Upper lobe of left lung (tissue), 6 donors: Measurements from ENCODE around the gene TSPYL4. TPM values are rescaled to one million over a fixed set of nuclear protein-coding genes. Genes with fewer than 3 reads are reported as not detected.
A peak's percentile ranks its signal among the peaks of the same experiment; 100 is the strongest.

Experiments
- ATAC-seq, 2 donors: fragments of 200-7000 bp; cut with Tn5 transposase; one replicate each; pipeline ENCODE4 v1.9.1; 2022; ENCODE audit warnings: mild to moderate bottlenecking in 2 of 2, moderate library complexity in 2 of 2; ENCODE audit not compliant: low FRiP score in 2 of 2
- DNase-seq, 2 donors: peaks; one replicate each; pipeline ENCODE4 v3.0.0-alpha.2; 2019 to 2020
- H3K27ac ChIP-seq, 4 donors: fragments of 200-600 bp; sonication (generic); one replicate each; pipeline ENCODE4 v1.5.1; 2016 to 2019
- H3K27me3 ChIP-seq, 4 donors: fragments of 200-600 bp; sonication (generic); one replicate each; pipeline ENCODE4 v1.5.1; 2017 to 2019
- H3K36me3 ChIP-seq, 4 donors: fragments of 200-600 bp; sonication (generic); one replicate each; pipeline ENCODE4 v1.5.1; 2016 to 2019
- H3K4me1 ChIP-seq, 4 donors: fragments of 200-600 bp; sonication (generic); one replicate each; pipeline ENCODE4 v1.5.1; 2018 to 2019
- H3K4me3 ChIP-seq, 4 donors: fragments of 200-600 bp; sonication (generic); one replicate each; pipeline ENCODE4 v1.5.1; 2017 to 2019; ENCODE audit warnings: mild to moderate bottlenecking in 2 of 4, moderate library complexity in 1 of 4
- H3K9me3 ChIP-seq, 4 donors: fragments of 200-600 bp; sonication (generic); one replicate each; pipeline ENCODE4 v1.5.1; 2018 to 2019
- CTCF ChIP-seq, 6 experiments: fragments of 450-650 bp in 4 of 6; fragments of 200-600 bp in 2 of 6; sonication (generic) in 2 of 6; IDR thresholded peaks; one replicate each; pipeline ENCODE4 v1.5.1; 2016 to 2019; ENCODE audit warnings: antibody characterized with exemption in 6 of 6
- EP300 ChIP-seq, 4 donors: sonication (generic); formaldehyde crosslinking; IDR thresholded peaks; one replicate each; pipeline ENCODE4 v1.5.1; 2017; ENCODE audit warnings: antibody characterized with exemption in 4 of 4, control low read depth in 2 of 4
- POLR2A ChIP-seq, 4 donors: fragments of 450-650 bp; IDR thresholded peaks; one replicate each; pipeline ENCODE4 v1.5.1; 2016 to 2017; ENCODE audit warnings: antibody characterized with exemption in 4 of 4, mild to moderate bottlenecking in 2 of 4
- POLR2AphosphoS5 ChIP-seq, 2 donors: sonication (generic); formaldehyde crosslinking; IDR thresholded peaks; one replicate each; pipeline ENCODE4 v1.5.1; 2017; ENCODE audit warnings: antibody characterized with exemption in 2 of 2
- WGBS, 2 donors: methylation state at CpG; one replicate each; pipeline ENCODE4 v1.1.5; 2017 to 2018; 5-methylcytosine and 5-hydroxymethylcytosine counted together
- total RNA-seq, 6 donors: library from RNA; depleted of rRNA in 4 of 6; stranded (reverse); fragments of >200 nt in 4 of 6; gene quantifications; one replicate each; pipeline versions ENCODE4 v1.1.0 to v1.2.1, GENCODE V29; 2016 to 2021
- donor health status: DM: no; HTN: no; CAD: no; lungs with moderate emphysema.
- donor health status: DM: no; HTN: yes; CAD: no; lungs with severe emphysema.

Gene TSPYL4
- total RNA-seq, 6 donors from 2014 or later, result 4.4 to 13.0 (median 9.4) TPM

DNA sequence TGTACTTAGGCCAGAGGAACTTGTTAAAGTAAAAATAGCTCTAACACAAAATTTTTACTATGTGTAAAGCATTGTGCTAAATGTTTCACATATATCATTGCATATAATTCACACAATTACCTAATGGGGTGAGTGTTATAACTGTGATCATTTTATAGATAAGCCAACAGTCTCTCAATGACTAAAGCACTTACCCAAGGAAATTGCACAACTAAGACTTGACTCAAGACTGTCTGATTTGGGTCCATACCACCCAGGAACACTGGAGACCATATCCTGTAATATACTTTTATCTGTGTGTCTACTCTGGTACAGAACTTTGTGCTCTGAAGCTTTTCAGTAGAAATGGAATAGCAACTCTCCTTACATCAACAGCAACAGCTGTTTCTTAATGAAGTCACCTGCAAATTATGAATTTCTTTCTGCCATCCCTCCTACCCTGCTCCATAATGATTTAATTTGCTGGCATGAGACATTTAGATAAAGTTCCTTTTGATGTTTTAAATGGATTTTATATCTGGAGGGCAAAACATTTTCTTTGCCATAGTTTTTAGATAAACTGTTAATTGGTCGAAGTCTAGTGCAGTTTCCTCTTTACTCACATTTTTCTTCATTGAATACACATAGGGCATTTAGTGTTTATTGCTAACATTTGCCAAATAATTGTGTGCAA lies 47.5 kb downstream of the TSPYL4 start:
- no peak for DNase-seq
- Histone ChIP-seq H3K9me3 (no peaks in the 10 kb centered on the region), H3K4me1 (no peaks in the 10 kb centered on the region), H3K27me3 (no peaks in the 10 kb centered on the region), H3K27ac (no peak overlapping the region), H3K4me3 (no peak overlapping the region), H3K36me3 (no peaks in the 10 kb centered on the region)
- 78 to 95% methylated on average over 1 of the region's 1 CpG for WGBS, 2 donors
- TF ChIP-seq POLR2AphosphoS5 (IDR thresholded peaks at IDR 0.05) (no peak), POLR2A (IDR thresholded peaks at IDR 0.05) (no peak), EP300 (IDR thresholded peaks at IDR 0.05) (no peak), CTCF (IDR thresholded peaks at IDR 0.05) (no peak)
- no peak for ATAC-seq

- Histone ChIP-seq H3K4me1 (peaks cover 0 to 5% (median 0%) of the 10 kb centered on the region in 4 donors), H3K27me3 (no peaks in the 10 kb centered on the region), H3K27ac (no peak overlapping the region), H3K36me3 (no peaks in the 10 kb centered on the region), H3K9me3 (no peaks in the 10 kb centered on the region), H3K4me3 (no peak overlapping the region)
- TF ChIP-seq CTCF (IDR thresholded peaks at IDR 0.05), result no peak
- TF ChIP-seq POLR2AphosphoS5 (IDR thresholded peaks at IDR 0.05), result no peak
- TF ChIP-seq POLR2A (IDR thresholded peaks at IDR 0.05), result no peak
- TF ChIP-seq EP300 (IDR thresholded peaks at IDR 0.05), result no peak
- WGBS, 2 donors, result 60 to 85% methylated on average over 2 of the region's 2 CpGs
- ATAC-seq, result no peak
- no peak for DNase-seq
These were observed 48.6 kb downstream of the TSPYL4 start for GRCh38 chr6:116205281-116205680.

- H3K36me3 ChIP-seq, result no peaks in the 10 kb centered on the region
- ATAC-seq (no peak), DNase-seq (no peak)
- H3K4me1 ChIP-seq, result peaks cover 0 to 5% (median 0%) of the 10 kb centered on the region in 4 donors
- 71 to 85% methylated on average over 2 of the region's 2 CpGs for WGBS, 2 donors
- no peak for TF ChIP-seq EP300 (IDR thresholded peaks at IDR 0.05)
- TF ChIP-seq POLR2AphosphoS5 (IDR thresholded peaks at IDR 0.05), result no peak
- TF ChIP-seq POLR2A (IDR thresholded peaks at IDR 0.05), result no peak
- no peak for TF ChIP-seq CTCF (IDR thresholded peaks at IDR 0.05)
- H3K27ac ChIP-seq, result no peak overlapping the region
- no peaks in the 10 kb centered on the region for H3K9me3 ChIP-seq
- no peaks in the 10 kb centered on the region for H3K27me3 ChIP-seq
- H3K4me3 ChIP-seq, result no peak overlapping the region
These were observed 52.3 kb downstream of the TSPYL4 start for GRCh38 chr6:116201538-116201937.

DNA sequence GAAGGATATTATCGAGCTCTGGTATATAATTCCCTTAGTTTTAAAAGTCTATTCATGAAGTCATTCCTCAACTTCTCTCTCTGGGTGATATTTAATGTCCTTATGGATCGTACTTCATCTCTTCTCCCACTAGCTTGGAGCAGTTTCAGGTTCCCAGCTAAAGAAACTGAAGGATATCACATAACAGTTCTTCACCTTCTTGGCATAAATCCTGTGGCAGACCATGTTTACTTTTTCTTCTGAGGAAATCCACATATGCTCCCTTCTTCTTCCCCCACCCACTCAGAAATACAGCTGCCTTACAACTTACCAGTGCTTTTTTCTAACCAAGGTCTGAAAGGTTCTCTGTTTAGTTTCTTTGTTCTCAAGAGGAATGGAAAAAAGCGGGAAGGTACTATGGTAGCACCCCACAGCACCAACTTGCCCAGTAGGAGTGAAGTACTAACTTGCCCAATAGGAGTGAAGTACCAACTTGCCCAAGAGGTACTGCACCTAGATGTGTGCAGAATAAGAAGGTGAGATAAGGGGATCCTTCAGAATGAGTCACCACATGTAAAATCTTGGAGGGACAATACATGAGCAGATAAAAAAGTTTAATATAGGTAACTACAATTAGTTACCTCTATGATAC lies 53.1 kb downstream of the TSPYL4 start:
- no peak overlapping the region for H3K27ac ChIP-seq
- no peaks in the 10 kb centered on the region for H3K27me3 ChIP-seq
- H3K4me3 ChIP-seq, result no peak overlapping the region
- DNase-seq (peak in 1 of 2 donors; percentile 54), ATAC-seq (no peak)
- no peaks in the 10 kb centered on the region for H3K9me3 ChIP-seq
- H3K36me3 ChIP-seq, result no peaks in the 10 kb centered on the region
- WGBS, 2 donors, result 60 to 66% methylated on average over 3 of the region's 3 CpGs
- H3K4me1 ChIP-seq, result peaks cover 0 to 5% (median 0%) of the 10 kb centered on the region in 4 donors
- TF ChIP-seq EP300 (IDR thresholded peaks at IDR 0.05) (no peak), POLR2A (IDR thresholded peaks at IDR 0.05) (no peak), CTCF (IDR thresholded peaks at IDR 0.05) (no peak), POLR2AphosphoS5 (IDR thresholded peaks at IDR 0.05) (peak in 1 of 2 donors; percentile 14)

Other genes with a start within 250 kb of the TSPYL4 start
- 1 to 10 TPM; 2.2 to 9.8 (median 5.9) TPM for gene FRK, start 193.2 kb downstream of the TSPYL4 start, total RNA-seq
- gene NT5DC1, start 153.2 kb downstream of the TSPYL4 start, total RNA-seq, result 10 to 100 TPM in 5 of 6 donors, 1 to 10 TPM in 1; 5.4 to 55.6 (median 28.8) TPM
- 1 to 10 TPM in 2 of 6 donors, under 1 TPM in 1, not detected in 3; 0.23 to 4.2 (median 2.5) TPM for gene COL10A1, start 127.9 kb downstream of the TSPYL4 start, total RNA-seq
- 10 to 100 TPM; 33.5 to 83.6 (median 64.9) TPM for gene TSPYL1, start 25.9 kb upstream of the TSPYL4 start, total RNA-seq
- gene DSE, start 116.9 kb upstream of the TSPYL4 start, total RNA-seq, result 10 to 100 TPM; 20.1 to 68.1 (median 40.6) TPM
- 10 to 100 TPM in 1 of 6 donors, 1 to 10 TPM in 3, not detected in 2; 2.7 to 23.0 (median 7.1) TPM for gene CALHM6, start 207.3 kb upstream of the TSPYL4 start, total RNA-seq